ENCODE measurements around the gene BTG1.
A peak's percentile ranks its signal among the peaks of the same experiment; 100 is the strongest.
"Not testable (repeated sequence)": the region's sequence is repeated elsewhere in the genome, so short reads cannot be mapped to it uniquely, and the experiment has no call there.

Gene BTG1

GRCh38 chr12:92138144-92138543 lies 7.5 kb downstream of the BTG1 start:
- Histone ChIP-seq H3K4me3 (peak overlapping the region; percentile 94 to 97), H3K27me3 (no peaks in the 10 kb centered on the region), H3K36me3 (peaks cover under 1 to 26% (median 10%) of the 10 kb centered on the region in 3 donors), H3K9me3 (no peaks in the 10 kb centered on the region), H3K27ac (peak overlapping the region in 1 of 2 donors; percentile 32), H3K4me1 (peaks cover 0 to 82% (median 35%) of the 10 kb centered on the region in 4 donors)
- no peak for DNase-seq
- intact Hi-C loops (cut with DNase I; ENCODE audit: low total_unique reads), result no loop called here
- no peak for TF ChIP-seq CTCF (IDR thresholded peaks at IDR 0.05)

- Histone ChIP-seq H3K4me1 (peaks cover 0 to 83% (median 41%) of the 10 kb centered on the region in 4 donors), H3K36me3 (peaks cover 0 to 16% (median 0%) of the 10 kb centered on the region in 3 donors), H3K4me3 (peak overlapping the region in 1 of 2 donors; percentile 94), H3K27ac (peak overlapping the region; percentile 18 to 32), H3K27me3 (no peaks in the 10 kb centered on the region), H3K9me3 (no peaks in the 10 kb centered on the region)
- intact Hi-C loops (cut with DNase I; ENCODE audit: low total_unique reads), result no loop called here
- no peak for DNase-seq
- no peak for TF ChIP-seq CTCF (IDR thresholded peaks at IDR 0.05)
These were observed 8.5 kb downstream of the BTG1 start for GRCh38 chr12:92136965-92137721.

- peaks cover 0 to 88% (median 44%) of the 10 kb centered on the region in 4 donors for H3K4me1 ChIP-seq
- intact Hi-C loops (cut with DNase I; ENCODE audit: low total_unique reads), result no loop called here
These were observed 9.5 kb downstream of the BTG1 start for GRCh38 chr12:92136026-92136730.

GRCh38 chr12:92135541-92135940 lies 10.1 kb downstream of the BTG1 start:
- Histone ChIP-seq H3K27ac (peak overlapping the region; percentile 58 to 60), H3K4me1 (peaks cover 0 to 95% (median 44%) of the 10 kb centered on the region in 4 donors)
- H3K4me3 ChIP-seq; H3K9me3 ChIP-seq; DNase-seq; H3K27me3 ChIP-seq; H3K36me3 ChIP-seq; intact Hi-C loops (cut with DNase I; ENCODE audit: low total_unique reads): not testable (repeated sequence)

More at GRCh38 chr12:92136026-92136730, 9.5 kb downstream of the BTG1 start:
- no peak for TF ChIP-seq CTCF (IDR thresholded peaks at IDR 0.05)
- peak overlapping the region in 1 of 2 donors; percentile 18 for H3K27ac ChIP-seq
- H3K27me3 ChIP-seq, result no peaks in the 10 kb centered on the region
- H3K36me3 ChIP-seq, result peaks cover 0 to 7% (median 0%) of the 10 kb centered on the region in 3 donors
- H3K4me3 ChIP-seq, result no peak overlapping the region
- DNase-seq, result no peak
- H3K9me3 ChIP-seq, result no peaks in the 10 kb centered on the region

GRCh38 chr12:92134638-92135274 lies 10.9 kb downstream of the BTG1 start:
- no peak for TF ChIP-seq CTCF (IDR thresholded peaks at IDR 0.05)
- no peak for DNase-seq
- Histone ChIP-seq H3K4me3 (peak overlapping the region in 1 of 2 donors; percentile 5), H3K9me3 (no peaks in the 10 kb centered on the region), H3K36me3 (no peaks in the 10 kb centered on the region), H3K27ac (peak overlapping the region; percentile 58 to 60), H3K4me1 (peaks cover 0 to 95% (median 44%) of the 10 kb centered on the region in 4 donors), H3K27me3 (no peaks in the 10 kb centered on the region)
- intact Hi-C loops (cut with DNase I; ENCODE audit: low total_unique reads), result no loop called here

Data from tibial artery (tissue), 4 donors.